GM12891 (cell line): Measurements from ENCODE around the gene HEATR1.

Experiments used
- POLR2A ChIP-seq: IDR thresholded peaks from 2 replicates; pipeline ENCODE4 v1.6.1; 2011; ENCODE audit warnings: low read depth, low read length, control low read depth
- POLR2AphosphoS5 ChIP-seq: IDR thresholded peaks from 2 replicates; pipeline ENCODE4 v1.6.1; 2011; ENCODE audit warnings: low read depth, low read length, control low read depth
- TAF1 ChIP-seq: IDR thresholded peaks from 2 replicates; pipeline ENCODE4 v1.6.1; 2011; ENCODE audit warnings: low read depth, low read length, control low read depth

GRCh38 chr1:236548452-236548851 is 55.9 kb downstream of the HEATR1 start:
- no peak for TF ChIP-seq POLR2AphosphoS5
- no peak for TF ChIP-seq POLR2A
- no peak for TF ChIP-seq TAF1
